GM10266 (cell line): Measurements from ENCODE around the gene PHOX2A.

ENCODE experiments used
- DNase-seq: peaks from one replicate; pipeline ENCODE4 v3.0.0; 2012; ENCODE audit errors: extremely low spot score
- TF ChIP-seq, protein P1 (sequence below): IDR thresholded peaks from 2 replicates; pipeline ENCODE4 v1.5.1; 2012; ENCODE audit warnings: mild to moderate bottlenecking, low read depth; ENCODE audit not compliant: control insufficient read depth, insufficient read depth; ENCODE audit errors: missing control alignments

PHOX2A gene

DNA sequence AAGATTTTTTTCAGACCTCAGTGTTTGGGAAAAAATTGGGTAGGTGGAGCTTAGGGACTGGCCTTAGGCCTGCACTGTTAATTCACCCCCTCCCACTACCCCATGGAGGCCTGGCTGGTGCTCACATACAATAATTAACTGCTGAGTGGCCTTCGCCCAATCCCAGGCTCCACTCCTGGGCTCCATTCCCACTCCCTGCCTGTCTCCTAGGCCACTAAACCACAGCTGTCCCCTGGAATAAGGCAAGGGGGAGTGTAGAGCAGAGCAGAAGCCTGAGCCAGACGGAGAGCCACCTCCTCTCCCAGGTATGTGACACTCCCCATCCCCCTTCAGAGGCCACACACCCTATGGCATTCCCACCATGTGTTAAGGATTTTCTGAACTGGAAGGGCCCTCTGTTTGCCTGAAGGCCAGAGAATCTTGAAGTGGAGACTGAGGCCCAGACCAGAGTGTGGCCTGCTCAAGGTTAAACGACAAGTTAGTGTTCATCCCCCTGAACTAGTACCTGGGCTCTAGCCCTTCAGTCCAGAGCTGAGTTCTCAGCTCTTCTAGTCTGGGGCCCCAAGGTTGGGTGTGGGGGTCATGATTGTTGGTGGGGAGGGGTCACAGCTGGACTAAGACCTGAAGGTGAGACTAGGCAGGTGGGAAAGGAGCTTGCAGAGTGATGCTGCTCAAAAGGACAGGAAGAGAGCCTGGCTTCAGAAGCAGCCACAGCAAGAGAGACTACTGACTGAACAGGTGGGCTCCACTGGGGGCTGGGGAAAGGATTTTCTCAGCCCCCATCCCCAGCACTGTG is 54.3 kb downstream of the PHOX2A start:
- TF ChIP-seq, protein P1, sequence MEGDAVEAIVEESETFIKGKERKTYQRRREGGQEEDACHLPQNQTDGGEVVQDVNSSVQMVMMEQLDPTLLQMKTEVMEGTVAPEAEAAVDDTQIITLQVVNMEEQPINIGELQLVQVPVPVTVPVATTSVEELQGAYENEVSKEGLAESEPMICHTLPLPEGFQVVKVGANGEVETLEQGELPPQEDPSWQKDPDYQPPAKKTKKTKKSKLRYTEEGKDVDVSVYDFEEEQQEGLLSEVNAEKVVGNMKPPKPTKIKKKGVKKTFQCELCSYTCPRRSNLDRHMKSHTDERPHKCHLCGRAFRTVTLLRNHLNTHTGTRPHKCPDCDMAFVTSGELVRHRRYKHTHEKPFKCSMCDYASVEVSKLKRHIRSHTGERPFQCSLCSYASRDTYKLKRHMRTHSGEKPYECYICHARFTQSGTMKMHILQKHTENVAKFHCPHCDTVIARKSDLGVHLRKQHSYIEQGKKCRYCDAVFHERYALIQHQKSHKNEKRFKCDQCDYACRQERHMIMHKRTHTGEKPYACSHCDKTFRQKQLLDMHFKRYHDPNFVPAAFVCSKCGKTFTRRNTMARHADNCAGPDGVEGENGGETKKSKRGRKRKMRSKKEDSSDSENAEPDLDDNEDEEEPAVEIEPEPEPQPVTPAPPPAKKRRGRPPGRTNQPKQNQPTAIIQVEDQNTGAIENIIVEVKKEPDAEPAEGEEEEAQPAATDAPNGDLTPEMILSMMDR: no peak
- no peak for DNase-seq
